Neutrophil (primary cell): ENCODE measurements around the gene DPYSL3.

ENCODE experiments used
- H3K27ac ChIP-seq: fragments of 200-600 bp; sonication (generic); 2 replicates; pipeline ENCODE4 v1.5.1; 2016; ENCODE audit warnings: mild to moderate bottlenecking, moderate library complexity
- H3K27me3 ChIP-seq: fragments of 200-600 bp; sonication (generic); 2 replicates; pipeline ENCODE4 v1.6.0; 2016; ENCODE audit warnings: mild to moderate bottlenecking
- H3K36me3 ChIP-seq: fragments of 200-600 bp; sonication (generic); 2 replicates; pipeline ENCODE4 v1.5.1; 2017
- H3K4me1 ChIP-seq, 2 experiments: fragments of 200-600 bp in 1 of 2; sonication (generic) in 1 of 2; 1 replicate in 1 of 2; 2 replicates in 1 of 2; pipeline versions ENCODE4 v1.5.1 to v1.6.1; 2013 to 2016; ENCODE audit warnings: low read depth in 1 of 2, low read length in 1 of 2, mild to moderate bottlenecking in 1 of 2, moderate library complexity in 1 of 2; ENCODE audit not compliant: control insufficient read depth in 1 of 2, insufficient read depth in 1 of 2
- H3K4me3 ChIP-seq, 2 experiments: fragments of 200-600 bp in 1 of 2; sonication (generic) in 1 of 2; 1 replicate in 1 of 2; 2 replicates in 1 of 2; pipeline ENCODE4 v1.5.1; 2013 to 2016; ENCODE audit warnings: low read depth in 1 of 2, low read length in 1 of 2, mild to moderate bottlenecking in 1 of 2, moderate library complexity in 1 of 2
- H3K9me3 ChIP-seq: fragments of 200-600 bp; sonication (generic); 2 replicates; pipeline ENCODE4 v1.5.1; 2016
- TF ChIP-seq, protein P1 (sequence below): fragments of 200-600 bp; sonication (generic); IDR thresholded peaks from 2 replicates; pipeline ENCODE4 v1.5.1; 2016; ENCODE audit warnings: antibody characterized with exemption

Gene DPYSL3

DNA sequence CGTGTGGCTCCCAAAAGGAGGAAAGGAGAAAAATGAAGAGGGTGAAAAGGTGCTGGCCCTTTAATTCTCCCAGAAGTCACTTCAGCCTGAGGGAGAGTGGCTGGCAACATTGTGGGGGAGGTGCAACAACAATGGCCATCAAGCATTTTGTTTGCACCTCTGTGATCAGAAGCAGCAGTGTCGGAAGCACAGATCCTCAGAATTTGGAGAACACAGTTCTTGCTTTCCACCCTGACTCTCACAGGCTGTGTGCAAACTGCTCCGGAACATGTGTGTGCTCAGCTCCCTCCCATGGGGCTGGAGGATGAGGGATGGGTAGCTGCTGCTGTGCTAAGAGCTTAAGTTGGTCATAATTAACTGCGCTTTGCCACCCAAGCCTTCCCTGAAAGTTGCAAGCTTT lies 127.1 kb downstream of the DPYSL3 start:
- Histone ChIP-seq H3K27me3 (no peaks in the 10 kb centered on the region), H3K27ac (no peak overlapping the region), H3K4me3 (no peak overlapping the region), H3K9me3 (no peaks in the 10 kb centered on the region), H3K4me1 (no peaks in the 10 kb centered on the region), H3K36me3 (no peaks in the 10 kb centered on the region)
- TF ChIP-seq, protein P1, sequence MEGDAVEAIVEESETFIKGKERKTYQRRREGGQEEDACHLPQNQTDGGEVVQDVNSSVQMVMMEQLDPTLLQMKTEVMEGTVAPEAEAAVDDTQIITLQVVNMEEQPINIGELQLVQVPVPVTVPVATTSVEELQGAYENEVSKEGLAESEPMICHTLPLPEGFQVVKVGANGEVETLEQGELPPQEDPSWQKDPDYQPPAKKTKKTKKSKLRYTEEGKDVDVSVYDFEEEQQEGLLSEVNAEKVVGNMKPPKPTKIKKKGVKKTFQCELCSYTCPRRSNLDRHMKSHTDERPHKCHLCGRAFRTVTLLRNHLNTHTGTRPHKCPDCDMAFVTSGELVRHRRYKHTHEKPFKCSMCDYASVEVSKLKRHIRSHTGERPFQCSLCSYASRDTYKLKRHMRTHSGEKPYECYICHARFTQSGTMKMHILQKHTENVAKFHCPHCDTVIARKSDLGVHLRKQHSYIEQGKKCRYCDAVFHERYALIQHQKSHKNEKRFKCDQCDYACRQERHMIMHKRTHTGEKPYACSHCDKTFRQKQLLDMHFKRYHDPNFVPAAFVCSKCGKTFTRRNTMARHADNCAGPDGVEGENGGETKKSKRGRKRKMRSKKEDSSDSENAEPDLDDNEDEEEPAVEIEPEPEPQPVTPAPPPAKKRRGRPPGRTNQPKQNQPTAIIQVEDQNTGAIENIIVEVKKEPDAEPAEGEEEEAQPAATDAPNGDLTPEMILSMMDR = no peak

DNA sequence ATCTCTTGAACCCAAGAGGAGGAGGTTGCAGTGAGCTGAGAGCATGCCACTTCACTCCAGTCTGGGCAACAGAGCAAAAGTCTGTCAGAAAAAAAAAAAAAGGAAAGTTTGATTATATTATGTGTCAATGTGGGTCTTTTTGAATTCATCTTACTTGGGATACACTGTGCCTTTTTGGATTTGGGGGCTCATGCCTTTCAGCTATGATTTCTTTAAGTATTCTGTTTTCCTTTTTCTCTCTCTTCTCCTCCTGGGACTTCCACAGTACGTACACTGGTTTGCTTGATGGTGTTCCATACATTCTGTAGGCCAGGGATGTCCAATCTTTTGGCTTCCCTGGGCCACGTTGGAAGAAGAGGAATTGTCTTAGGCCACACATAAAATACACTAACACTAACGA lies 128.3 kb downstream of the DPYSL3 start:
- Histone ChIP-seq H3K4me3 (no peak overlapping the region), H3K27ac (no peak overlapping the region), H3K36me3 (no peaks in the 10 kb centered on the region), H3K27me3 (no peaks in the 10 kb centered on the region), H3K9me3 (no peaks in the 10 kb centered on the region), H3K4me1 (no peaks in the 10 kb centered on the region)
- TF ChIP-seq, protein P1 = no peak

DNA sequence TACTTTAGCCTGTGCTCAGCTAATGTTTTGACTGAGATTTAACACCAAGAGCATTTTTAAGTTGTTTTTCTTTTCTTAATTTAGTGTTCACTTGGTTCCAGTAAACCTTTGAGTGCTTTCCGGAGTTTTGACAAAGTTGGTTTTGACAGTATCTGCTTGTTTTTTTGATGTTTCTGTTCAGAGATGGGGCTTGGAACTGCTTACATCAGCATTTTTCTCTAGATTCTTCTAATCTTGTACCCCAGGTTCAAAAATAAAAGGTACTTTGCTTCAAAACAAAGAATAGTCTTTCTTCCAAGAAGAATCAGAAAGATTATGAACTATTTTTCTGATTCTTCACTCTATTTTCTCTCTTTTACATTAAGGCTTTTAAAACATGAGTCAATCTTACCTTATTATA lies 132.2 kb downstream of the DPYSL3 start:
- Histone ChIP-seq H3K4me3 (no peak overlapping the region), H3K9me3 (no peaks in the 10 kb centered on the region), H3K4me1 (no peaks in the 10 kb centered on the region), H3K36me3 (no peaks in the 10 kb centered on the region), H3K27ac (no peak overlapping the region), H3K27me3 (no peaks in the 10 kb centered on the region)
- TF ChIP-seq, protein P1 = no peak

DNA sequence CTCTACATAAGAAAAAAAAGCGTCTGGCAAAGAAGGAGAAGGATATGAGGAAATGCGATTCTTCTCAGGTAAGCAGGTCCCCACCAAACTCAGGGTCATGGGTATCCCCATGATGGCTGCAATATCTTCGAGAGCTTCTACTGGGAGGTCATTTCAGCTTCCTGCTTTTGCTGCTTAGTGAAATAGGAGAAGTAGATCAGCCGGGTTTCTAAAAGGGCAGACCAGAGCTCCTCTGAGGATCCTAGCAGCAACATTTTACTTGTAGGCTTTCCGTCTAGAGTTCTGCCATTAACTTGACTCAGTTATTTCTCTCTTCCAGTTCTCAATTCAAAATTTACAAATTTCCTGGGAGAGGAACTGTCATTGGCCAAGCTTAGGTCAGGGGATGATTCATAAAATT lies 134.7 kb downstream of the DPYSL3 start:
- TF ChIP-seq, protein P1 = no peak
- Histone ChIP-seq H3K4me3 (no peak overlapping the region), H3K27ac (no peak overlapping the region), H3K4me1 (peaks cover 10% of the 10 kb centered on the region in 2 experiments), H3K36me3 (no peaks in the 10 kb centered on the region), H3K27me3 (no peaks in the 10 kb centered on the region), H3K9me3 (no peaks in the 10 kb centered on the region)

DNA sequence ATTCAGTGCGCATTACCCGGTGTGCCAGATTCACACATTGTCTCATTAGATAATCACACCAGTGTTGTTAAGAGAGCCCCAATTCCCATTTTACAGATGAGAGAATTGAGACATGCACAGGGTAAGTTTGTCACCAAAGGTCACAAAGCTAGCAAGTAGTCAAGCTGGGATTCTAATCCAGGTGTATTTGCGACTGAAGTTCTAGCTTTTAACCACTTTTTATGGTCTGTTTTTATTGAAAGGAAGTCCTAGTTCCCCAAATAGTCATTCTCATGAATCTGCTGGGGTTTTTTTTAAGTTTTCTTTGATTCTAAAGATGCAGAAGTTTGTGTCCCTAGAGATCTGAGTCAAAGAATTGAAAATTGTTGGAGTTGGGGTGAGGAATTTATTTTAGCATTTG lies 136.5 kb downstream of the DPYSL3 start:
- H3K27ac ChIP-seq = no peak overlapping the region
- no peaks in the 10 kb centered on the region for H3K9me3 ChIP-seq
- no peaks in the 10 kb centered on the region for H3K27me3 ChIP-seq
- H3K36me3 ChIP-seq = no peaks in the 10 kb centered on the region
- H3K4me1 ChIP-seq = peaks cover 14 to 15% of the 10 kb centered on the region in 2 experiments
- H3K4me3 ChIP-seq = no peak overlapping the region
- TF ChIP-seq, protein P1 = no peak

DNA sequence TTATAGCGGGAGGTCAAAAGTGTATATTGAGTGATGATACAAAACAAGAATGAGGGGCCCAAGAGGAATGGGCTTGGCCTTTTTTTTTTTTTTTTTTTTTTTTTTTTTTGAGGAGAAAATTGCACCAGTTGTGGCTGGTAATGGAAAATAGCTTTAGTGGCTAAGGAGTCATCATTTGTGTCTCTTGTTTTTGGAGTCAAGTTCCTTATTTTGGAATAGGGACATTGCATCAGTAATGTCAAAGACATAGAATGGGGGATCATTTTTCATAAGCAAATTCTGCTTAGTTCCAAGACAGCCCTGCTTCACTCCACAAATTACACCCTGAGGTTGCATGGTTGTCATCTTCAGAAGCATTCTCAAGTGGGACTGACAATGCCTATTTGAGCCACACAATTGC lies 137.7 kb downstream of the DPYSL3 start:
- no peak overlapping the region for H3K4me3 ChIP-seq
- H3K4me1 ChIP-seq = peaks cover 14 to 24% of the 10 kb centered on the region in 2 experiments
- TF ChIP-seq, protein P1 = no peak
- no peaks in the 10 kb centered on the region for H3K36me3 ChIP-seq
- H3K27me3 ChIP-seq = no peaks in the 10 kb centered on the region
- H3K27ac ChIP-seq = no peak overlapping the region
- no peaks in the 10 kb centered on the region for H3K9me3 ChIP-seq
